ENCODE measurements around the gene MAPK13.

DNA sequence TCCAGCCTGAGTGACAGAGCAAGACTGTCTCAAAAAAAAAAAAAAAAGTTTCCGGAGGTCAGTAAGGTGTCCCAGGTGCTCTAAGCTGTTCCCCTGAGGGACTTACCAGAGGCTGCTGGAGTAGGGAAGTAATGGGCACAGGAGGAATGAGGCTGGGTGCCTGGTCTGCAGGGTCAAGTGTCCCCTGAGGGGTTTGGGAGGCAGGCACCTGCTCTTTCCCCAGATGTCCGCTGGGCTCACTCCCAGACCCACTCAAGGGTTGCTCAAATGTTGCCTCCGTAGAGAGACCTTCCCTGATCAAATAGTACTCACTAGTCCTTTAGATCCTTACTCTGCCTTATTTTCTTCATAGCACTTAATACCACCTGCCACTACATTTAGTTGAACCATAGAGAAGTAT, 5.4 kb upstream of the MAPK13 start:
- TF ChIP-seq CTCF (IDR thresholded peaks at IDR 0.05) (no peak), POLR2A (IDR thresholded peaks at IDR 0.05) (no peak)
